A673 (cell line): Measurements from ENCODE around the gene TCTN1. TPM values are rescaled to one million over a fixed set of nuclear protein-coding genes. Genes with fewer than 3 reads are reported as not detected.
"Not testable (repeated sequence)": the region's sequence is repeated elsewhere in the genome, so short reads cannot be mapped to it uniquely, and the experiment has no call there.

ENCODE experiments used
- BruUV-seq: library from RNA; stranded (reverse); fragments of 400-500 nt; replicated peaks from 2 replicates; lab custom pipeline; 2021; lab: Mats Ljungman, UMichigan
- CTCF ChIA-PET: fragments of 300-600 bp; sonication (Branson Sonifier 250); formaldehyde crosslinking; loops from one replicate; lab custom pipeline; 2022; ENCODE audit warnings: antibody characterized with exemption; lab: Charles Lee
- POLR2A ChIA-PET: fragments of 300-600 bp; sonication (Branson Sonifier 250); formaldehyde crosslinking; loops from one replicate; lab custom pipeline; 2022; ENCODE audit warnings: antibody characterized with exemption; ENCODE audit not compliant: low non-redundant PET; lab: Charles Lee
- DNase-seq: peaks from one replicate; pipeline ENCODE4 v3.0.0-alpha.2; 2015; ENCODE audit warnings: low spot score
- H3K27ac ChIP-seq: fragments of 200-600 bp; sonication (generic); 2 replicates; pipeline ENCODE4 v1.5.1; 2016; ENCODE audit warnings: mixed run types, low read depth, mild to moderate bottlenecking, mixed read lengths, antibody characterized with exemption, low read length; ENCODE audit not compliant: poor library complexity, severe bottlenecking
- H3K27me3 ChIP-seq: fragments of 200-600 bp; sonication (generic); replicated peaks from 2 replicates; pipeline ENCODE4 v1.6.1; 2017; ENCODE audit warnings: mixed run types, low read depth, mild to moderate bottlenecking, mixed read lengths, antibody characterized with exemption, low read length; ENCODE audit not compliant: insufficient read depth, poor library complexity
- H3K36me3 ChIP-seq: fragments of 200-600 bp; sonication (generic); 2 replicates; pipeline ENCODE4 v1.6.1; 2016; ENCODE audit warnings: mixed run types, mild to moderate bottlenecking, mixed read lengths, antibody characterized with exemption, low read length; ENCODE audit not compliant: insufficient read depth, poor library complexity, severe bottlenecking
- H3K4me1 ChIP-seq: fragments of 200-600 bp; sonication (generic); 2 replicates; pipeline ENCODE4 v1.6.1; 2017; ENCODE audit warnings: mixed run types, mild to moderate bottlenecking, mixed read lengths, antibody characterized with exemption, low read length; ENCODE audit not compliant: insufficient read depth, poor library complexity, severe bottlenecking
- H3K4me3 ChIP-seq: fragments of 200-600 bp; sonication (generic); 2 replicates; pipeline ENCODE4 v1.5.1; 2016; ENCODE audit warnings: low read depth, mixed run types, mild to moderate bottlenecking, mixed read lengths, low read length; ENCODE audit not compliant: poor library complexity, severe bottlenecking
- H3K9me3 ChIP-seq: fragments of 200-600 bp; sonication (generic); 2 replicates; pipeline ENCODE4 v1.6.1; 2016; ENCODE audit warnings: mixed run types, low read depth, mild to moderate bottlenecking, mixed read lengths, antibody characterized with exemption, low read length; ENCODE audit not compliant: poor library complexity, severe bottlenecking
- CTCF ChIP-seq: fragments of 300-800, 200-600 bp; sonication (generic); conservative IDR thresholded peaks from 2 replicates; pipeline ENCODE4 v1.5.1; 2017; ENCODE audit warnings: low read depth, mild to moderate bottlenecking, antibody characterized with exemption, low read length, moderate library complexity, mixed read lengths
- EZH2 ChIP-seq: fragments of 200-600 bp; sonication (generic); IDR thresholded peaks from 2 replicates; pipeline ENCODE4 v1.6.1; 2017; ENCODE audit warnings: borderline replicate concordance, low read depth, mild to moderate bottlenecking, mixed read lengths, antibody characterized with exemption, low read length; ENCODE audit not compliant: poor library complexity, severe bottlenecking
- intact Hi-C: fragments of 100-400 bp; cut with micrococcal nuclease; formaldehyde crosslinking; loops from one replicate; pipeline ENCODE4 v1.10.0; 2022; ENCODE audit not compliant: unreplicated experiment
- total RNA-seq: library from RNA; stranded (reverse); gene quantifications from 2 replicates; pipeline ENCODE4 v1.2.3, GENCODE V29; 2021

Gene TCTN1
- total RNA-seq, 1 experiment from 2014 or later, result 38.8 TPM

GRCh38 chr12:110585231-110585799, 28.6 kb upstream of the TCTN1 start:
- TF ChIP-seq CTCF, result no peak
- no peak for TF ChIP-seq EZH2
- no TSS peak for BruUV-seq
- Histone ChIP-seq H3K4me3 (no peak overlapping the region), H3K36me3 (no peaks in the 10 kb centered on the region), H3K9me3 (no peaks in the 10 kb centered on the region), H3K27ac (no peak overlapping the region), H3K27me3 (no peaks in the 10 kb centered on the region), H3K4me1 (no peaks in the 10 kb centered on the region)
- no peak for DNase-seq
- CTCF ChIA-PET, result no interaction called here
- intact Hi-C loops, result no loop called here
- POLR2A ChIA-PET, result no interaction called here

- H3K4me3 ChIP-seq, DNase-seq, H3K27me3 ChIP-seq, H3K9me3 ChIP-seq, H3K4me1 ChIP-seq, intact Hi-C loops, BruUV-seq, H3K27ac ChIP-seq, POLR2A ChIA-PET, H3K36me3 ChIP-seq, CTCF ChIA-PET: not testable (repeated sequence)
These were observed 26.8 kb upstream of the TCTN1 start for GRCh38 chr12:110587102-110587501.

GRCh38 chr12:110590059-110590458, 23.9 kb upstream of the TCTN1 start:
- no peak for DNase-seq
- intact Hi-C loops, result no loop called here
- ChIA-PET CTCF (interaction anchor here (0.7 kb wide), 1 partner anchor 10 kb away, joined by 3 read pairs; no protein-coding TSS in a partner anchor), POLR2A (no interaction called here)
- Histone ChIP-seq H3K36me3 (no peaks in the 10 kb centered on the region), H3K27me3 (no peaks in the 10 kb centered on the region), H3K27ac (no peak overlapping the region), H3K4me3 (no peak overlapping the region), H3K9me3 (no peaks in the 10 kb centered on the region), H3K4me1 (peaks cover 4% of the 10 kb centered on the region)
- BruUV-seq, result no TSS peak
- TF ChIP-seq EZH2 (no peak), CTCF (no peak)

GRCh38 chr12:110590806-110591326, 23.1 kb upstream of the TCTN1 start:
- no peaks in the 10 kb centered on the region for H3K9me3 ChIP-seq
- no peaks in the 10 kb centered on the region for H3K36me3 ChIP-seq
- no TSS peak for BruUV-seq
- intact Hi-C loops, result no loop called here
- H3K27ac ChIP-seq, result no peak overlapping the region
- ChIA-PET POLR2A (no interaction called here), CTCF (no interaction called here)
- no peak overlapping the region for H3K4me3 ChIP-seq
- H3K4me1 ChIP-seq, result peaks cover 4% of the 10 kb centered on the region
- DNase-seq, result no peak
- TF ChIP-seq CTCF (no peak), EZH2 (no peak)
- no peaks in the 10 kb centered on the region for H3K27me3 ChIP-seq
